SW 1271 (cell line): ENCODE results near the gene FBXO28.
"Not testable (repeated sequence)": the region's sequence is repeated elsewhere in the genome, so short reads cannot be mapped to it uniquely, and the experiment has no call there.

ENCODE experiments used
- DNase-seq, 2 experiments: peaks; one replicate each; lab custom pipeline; 2025; lab: John Stamatoyannopoulos, UW

Gene FBXO28

GRCh38 chr1:224113918-224114786 is at the start of gene FBXO28:
Gene FBXO28, plus strand, starts transcription at chr1:224114111. Its CDS starts 19 bp downstream, at chr1:224114130.
- peak; percentile 77 to 85 for DNase-seq

GRCh38 chr1:224064150-224064549 is 49.8 kb upstream of the FBXO28 start:
- DNase-seq, result no peak

- DNase-seq, result no peak
These were observed 48.5 kb upstream of the FBXO28 start for GRCh38 chr1:224065455-224065854.

GRCh38 chr1:224067207-224067606 is 46.7 kb upstream of the FBXO28 start:
- DNase-seq, result no peak

GRCh38 chr1:224067621-224068457 is 46.1 kb upstream of the FBXO28 start:
- no peak for DNase-seq

- DNase-seq, result no peak
These were observed 45.3 kb upstream of the FBXO28 start for GRCh38 chr1:224068458-224069072.

GRCh38 chr1:224069138-224069537 is 44.8 kb upstream of the FBXO28 start:
- no peak for DNase-seq

GRCh38 chr1:224070521-224070920 is 43.4 kb upstream of the FBXO28 start:
- DNase-seq, result no peak

- no peak for DNase-seq
These were observed 37.5 kb upstream of the FBXO28 start for GRCh38 chr1:224076407-224076806.

GRCh38 chr1:224079644-224080043 is 34.3 kb upstream of the FBXO28 start:
- not testable (repeated sequence) for DNase-seq

GRCh38 chr1:224080115-224080774 is 33.7 kb upstream of the FBXO28 start:
- DNase-seq, result peak in 1 of 2 experiments; percentile 24

- no peak for DNase-seq
These were observed 32.3 kb upstream of the FBXO28 start for GRCh38 chr1:224081604-224082003.

- no peak for DNase-seq
These were observed 31.8 kb upstream of the FBXO28 start for GRCh38 chr1:224082146-224082545.

- DNase-seq, result no peak
These were observed 29.0 kb upstream of the FBXO28 start for GRCh38 chr1:224084867-224085266.

- no peak for DNase-seq
These were observed 28.3 kb upstream of the FBXO28 start for GRCh38 chr1:224085421-224086108.

GRCh38 chr1:224087286-224087794 is 26.6 kb upstream of the FBXO28 start:
- no peak for DNase-seq

GRCh38 chr1:224089583-224089982 is 24.3 kb upstream of the FBXO28 start:
- no peak for DNase-seq

GRCh38 chr1:224090116-224090515 is 23.8 kb upstream of the FBXO28 start:
- no peak for DNase-seq

GRCh38 chr1:224092111-224092510 is 21.8 kb upstream of the FBXO28 start:
- DNase-seq, result no peak

GRCh38 chr1:224092601-224093000 is 21.3 kb upstream of the FBXO28 start:
- no peak for DNase-seq

GRCh38 chr1:224095339-224095738 is 18.6 kb upstream of the FBXO28 start:
- no peak for DNase-seq
